Spleen (tissue), 3 donors: ENCODE results near the gene ARHGEF25.

Source experiments
- POLR2A ChIP-seq, 3 donors: fragments of 450-650 bp; IDR thresholded peaks; one replicate each; pipeline ENCODE4 v1.5.1; 2017; ENCODE audit warnings: antibody characterized with exemption in 3 of 3, mild to moderate bottlenecking in 1 of 3
- POLR2AphosphoS5 ChIP-seq, 3 donors: sonication (generic); formaldehyde crosslinking; IDR thresholded peaks; one replicate each; pipeline ENCODE4 v1.5.1; 2017; ENCODE audit warnings: antibody characterized with exemption in 3 of 3

DNA sequence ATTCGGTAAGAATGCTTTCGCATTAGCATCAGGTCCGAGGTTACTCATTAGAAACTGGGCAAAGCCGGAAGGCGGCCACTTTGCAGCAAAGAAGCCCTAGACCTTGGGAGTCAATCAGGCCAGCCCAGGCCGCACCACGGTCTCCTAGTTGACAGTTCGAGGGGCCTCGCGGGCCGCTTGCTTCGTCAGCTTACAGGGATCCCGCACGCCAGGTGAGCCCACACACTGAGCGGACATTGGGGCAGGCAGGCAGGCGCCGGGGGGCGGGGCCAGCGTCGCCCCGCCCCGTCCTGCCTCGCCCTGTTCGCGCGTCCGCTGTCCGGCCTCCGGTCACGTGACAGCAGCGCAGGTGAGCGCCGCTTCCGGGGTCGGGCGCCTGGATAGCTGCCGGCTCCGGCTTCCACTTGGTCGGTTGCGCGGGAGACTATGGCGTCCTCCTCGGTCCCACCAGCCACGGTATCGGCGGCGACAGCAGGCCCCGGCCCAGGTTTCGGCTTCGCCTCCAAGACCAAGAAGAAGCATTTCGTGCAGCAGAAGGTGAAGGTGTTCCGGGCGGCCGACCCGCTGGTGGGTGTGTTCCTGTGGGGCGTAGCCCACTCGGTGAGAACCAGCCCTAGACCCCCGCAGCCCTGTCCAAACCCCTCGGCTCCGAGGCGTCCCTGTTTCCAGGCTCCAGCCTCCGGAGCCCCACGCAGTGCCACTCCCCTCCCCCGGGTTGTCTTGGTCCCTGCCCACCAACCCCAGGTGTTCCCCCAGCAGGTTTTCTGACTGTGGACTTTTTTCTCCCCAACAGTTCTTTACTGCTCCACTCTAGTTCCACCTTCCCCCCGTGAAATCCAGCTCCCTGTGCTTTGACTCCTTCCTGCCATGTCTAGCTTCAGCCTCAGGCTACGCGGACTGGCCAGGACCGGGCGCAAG lies 20.1 kb upstream of the ARHGEF25 start, which contains the start of gene PIP4K2C:
- TF ChIP-seq POLR2AphosphoS5 (IDR thresholded peaks at IDR 0.05): peak; percentile 84 to 89 (median 86)
- TF ChIP-seq POLR2A (IDR thresholded peaks at IDR 0.05): peak in 1 of 3 donors; percentile 33
